GM12892 (cell line): ENCODE data around the gene LOXHD1.

Experiments used
- POLR2A ChIP-seq: IDR thresholded peaks from 2 replicates; pipeline ENCODE4 v1.6.1; 2011; ENCODE audit warnings: low read depth, low read length, control low read depth
- TAF1 ChIP-seq: IDR thresholded peaks from 2 replicates; pipeline ENCODE4 v1.6.1; 2011; ENCODE audit warnings: low read depth, mild to moderate bottlenecking, control low read depth, low read length, borderline replicate concordance

DNA sequence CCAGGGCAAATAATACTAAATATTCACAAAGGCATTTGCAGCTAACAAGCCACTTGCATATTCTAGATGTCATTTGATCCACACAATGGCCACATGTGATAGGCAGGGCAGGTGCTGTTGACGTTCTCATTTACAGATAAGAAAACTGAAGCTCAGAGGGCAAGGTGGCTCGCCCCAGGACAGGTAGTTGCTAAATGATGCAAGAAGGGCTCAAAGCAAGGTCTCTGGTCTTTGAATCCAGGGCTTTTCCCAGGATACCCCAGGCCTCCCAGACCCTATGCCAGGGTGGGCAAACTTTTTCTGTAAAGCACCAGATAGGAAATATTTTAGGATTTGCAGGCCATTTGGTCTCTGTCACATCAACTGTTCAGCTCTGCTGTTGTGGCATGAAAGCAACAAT is 35.1 kb downstream of the LOXHD1 start:
- TF ChIP-seq POLR2A (no peak), TAF1 (no peak)
